ENCODE results near the gene CMTM7.
A peak's percentile ranks its signal among the peaks of the same experiment; 100 is the strongest.

CMTM7 gene

GRCh38 chr3:32373276-32373675, 18.4 kb upstream of the CMTM7 start:
- TF ChIP-seq, protein P1, sequence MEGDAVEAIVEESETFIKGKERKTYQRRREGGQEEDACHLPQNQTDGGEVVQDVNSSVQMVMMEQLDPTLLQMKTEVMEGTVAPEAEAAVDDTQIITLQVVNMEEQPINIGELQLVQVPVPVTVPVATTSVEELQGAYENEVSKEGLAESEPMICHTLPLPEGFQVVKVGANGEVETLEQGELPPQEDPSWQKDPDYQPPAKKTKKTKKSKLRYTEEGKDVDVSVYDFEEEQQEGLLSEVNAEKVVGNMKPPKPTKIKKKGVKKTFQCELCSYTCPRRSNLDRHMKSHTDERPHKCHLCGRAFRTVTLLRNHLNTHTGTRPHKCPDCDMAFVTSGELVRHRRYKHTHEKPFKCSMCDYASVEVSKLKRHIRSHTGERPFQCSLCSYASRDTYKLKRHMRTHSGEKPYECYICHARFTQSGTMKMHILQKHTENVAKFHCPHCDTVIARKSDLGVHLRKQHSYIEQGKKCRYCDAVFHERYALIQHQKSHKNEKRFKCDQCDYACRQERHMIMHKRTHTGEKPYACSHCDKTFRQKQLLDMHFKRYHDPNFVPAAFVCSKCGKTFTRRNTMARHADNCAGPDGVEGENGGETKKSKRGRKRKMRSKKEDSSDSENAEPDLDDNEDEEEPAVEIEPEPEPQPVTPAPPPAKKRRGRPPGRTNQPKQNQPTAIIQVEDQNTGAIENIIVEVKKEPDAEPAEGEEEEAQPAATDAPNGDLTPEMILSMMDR (IDR thresholded peaks at IDR 0.05; ENCODE audit: low read depth, low read length) = no peak
- H3K4me3 ChIP-seq (ENCODE audit: low read depth, low read length) = no peak overlapping the region

DNA sequence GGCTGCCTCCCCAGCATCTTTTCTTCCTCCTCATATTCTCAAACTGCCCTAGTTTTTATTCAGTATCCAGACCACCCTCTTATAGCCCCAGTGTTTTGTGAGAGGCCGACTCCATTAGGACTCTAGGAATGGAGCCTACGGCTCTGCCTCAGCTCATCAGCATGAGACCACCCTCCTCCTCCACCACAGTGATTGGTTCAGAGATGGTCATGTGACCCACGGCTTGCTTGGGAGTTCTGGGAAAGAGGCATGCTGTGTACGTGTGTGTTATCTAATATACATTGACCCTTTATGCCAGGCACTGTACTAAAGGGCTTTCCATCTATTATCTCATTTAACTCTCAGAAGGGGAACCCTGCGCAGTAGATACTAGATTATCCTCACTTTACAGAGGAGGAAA, 17.8 kb upstream of the CMTM7 start:
- TF ChIP-seq, protein P1 (IDR thresholded peaks at IDR 0.05; ENCODE audit: low read depth, low read length) = no peak
- H3K4me3 ChIP-seq (ENCODE audit: low read depth, low read length) = no peak overlapping the region

GRCh38 chr3:32374788-32375595, 16.7 kb upstream of the CMTM7 start:
- H3K4me3 ChIP-seq (ENCODE audit: low read depth, low read length) = no peak overlapping the region
- TF ChIP-seq, protein P1 (IDR thresholded peaks at IDR 0.05; ENCODE audit: low read depth, low read length) = peak; percentile 51

DNA sequence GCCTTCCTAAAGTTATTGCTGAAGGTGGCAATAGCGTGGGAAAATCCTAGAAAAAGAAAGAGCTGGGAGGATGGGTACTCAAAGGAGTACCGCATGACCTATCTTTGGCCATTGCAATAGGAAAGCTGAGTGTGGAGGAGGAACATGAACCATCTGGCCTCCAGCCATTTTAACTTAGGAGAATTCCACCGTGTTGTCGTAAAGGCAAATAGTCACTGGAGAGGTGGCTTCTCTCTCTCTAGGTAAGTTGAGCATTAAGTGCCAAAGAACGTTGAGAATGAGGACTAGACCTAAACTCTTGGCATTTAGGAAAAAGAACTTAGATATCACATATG, 16.1 kb upstream of the CMTM7 start:
- TF ChIP-seq, protein P1 (IDR thresholded peaks at IDR 0.05; ENCODE audit: low read depth, low read length) = no peak
- no peak overlapping the region for H3K4me3 ChIP-seq (ENCODE audit: low read depth, low read length)

DNA sequence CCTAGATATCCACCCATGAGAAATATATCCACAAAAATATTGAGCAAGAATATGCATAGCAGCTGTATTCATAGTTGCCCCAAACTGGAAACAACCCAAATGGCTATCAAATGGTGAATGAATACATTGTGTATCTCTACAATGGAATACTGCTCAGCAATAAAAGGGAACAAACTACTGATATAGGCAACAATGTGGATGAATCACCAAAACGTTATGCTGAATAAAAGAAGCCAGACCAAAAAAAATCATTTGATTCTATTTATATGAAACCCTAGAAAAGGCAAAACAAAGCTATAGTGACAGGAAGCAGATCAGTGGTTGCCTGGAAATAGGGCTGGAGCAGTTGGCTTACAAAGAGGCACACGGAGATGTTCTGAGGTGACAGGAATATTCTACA, 15.5 kb upstream of the CMTM7 start:
- TF ChIP-seq, protein P1 (IDR thresholded peaks at IDR 0.05; ENCODE audit: low read depth, low read length) = no peak

DNA sequence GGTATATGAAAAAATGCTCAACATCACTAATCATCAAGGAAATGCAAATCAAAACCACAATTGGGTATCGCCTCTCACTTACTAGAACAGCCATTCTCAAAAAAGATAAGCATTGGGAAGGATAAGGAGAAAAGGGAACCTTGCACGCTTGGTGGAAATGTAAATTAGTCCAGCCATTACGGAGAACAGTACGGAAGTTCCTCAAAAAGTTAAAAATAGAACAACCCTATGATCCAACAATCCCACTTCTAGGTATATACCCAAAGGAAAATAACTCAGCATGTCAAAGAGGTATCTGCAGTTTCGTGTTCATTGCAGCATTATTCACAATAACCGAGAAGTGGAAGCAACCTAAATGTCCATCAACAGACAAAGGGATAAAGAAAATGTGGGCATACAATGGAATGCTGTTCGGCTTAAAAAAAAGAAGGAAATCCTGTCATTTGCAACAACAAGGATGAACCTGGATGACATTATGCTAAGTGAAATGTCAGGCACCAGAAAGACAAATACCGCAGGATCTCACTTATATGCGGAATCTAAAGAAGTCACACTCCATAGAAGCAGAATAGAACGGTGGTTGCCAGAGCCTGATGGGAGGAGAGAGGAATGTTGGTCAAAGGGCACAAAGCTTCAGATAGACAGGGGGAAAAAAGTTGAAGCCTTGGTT, 11.7 kb upstream of the CMTM7 start:
- H3K4me3 ChIP-seq (ENCODE audit: low read depth, low read length) = no peak overlapping the region
- TF ChIP-seq, protein P1 (IDR thresholded peaks at IDR 0.05; ENCODE audit: low read depth, low read length) = no peak

More for the DNA sequence above, 15.5 kb upstream of the CMTM7 start:
- no peak overlapping the region for H3K4me3 ChIP-seq (ENCODE audit: low read depth, low read length)

GRCh38 chr3:32381922-32382321, 9.7 kb upstream of the CMTM7 start:
- no peak overlapping the region for H3K4me3 ChIP-seq (ENCODE audit: low read depth, low read length)
- TF ChIP-seq, protein P1 (IDR thresholded peaks at IDR 0.05; ENCODE audit: low read depth, low read length) = no peak
